Hepatocyte (in vitro differentiated cells): ENCODE data around the gene FIZ1. TPM values are rescaled to one million over a fixed set of nuclear protein-coding genes. Genes with fewer than 3 reads are reported as not detected.
A peak's percentile ranks its signal among the peaks of the same experiment; 100 is the strongest.

Experiments
- DNase-seq: peaks from one replicate; pipeline ENCODE4 v3.0.0-alpha.2; 2016; ENCODE audit warnings: low spot score
- H2AFZ ChIP-seq: fragments of 200-600 bp; sonication (generic); 2 replicates; pipeline ENCODE4 v1.6.0; 2016; ENCODE audit warnings: antibody characterized with exemption, mild to moderate bottlenecking
- H3K27ac ChIP-seq: fragments of 200-600 bp; sonication (generic); 2 replicates; pipeline ENCODE4 v1.5.1; 2016; ENCODE audit warnings: mild to moderate bottlenecking
- H3K27me3 ChIP-seq: fragments of 200-600 bp; sonication (generic); 2 replicates; pipeline ENCODE4 v1.6.1; 2016
- H3K36me3 ChIP-seq: fragments of 200-600 bp; sonication (generic); replicated peaks from 2 replicates; pipeline ENCODE4 v1.5.1; 2016; ENCODE audit warnings: low read depth; ENCODE audit not compliant: insufficient read depth
- H3K4me1 ChIP-seq: fragments of 200-600 bp; sonication (generic); 2 replicates; pipeline ENCODE4 v1.5.1; 2016; ENCODE audit warnings: mild to moderate bottlenecking, moderate library complexity; ENCODE audit not compliant: insufficient read depth
- H3K4me2 ChIP-seq: fragments of 200-600 bp; sonication (generic); 2 replicates; pipeline ENCODE4 v1.6.0; 2016
- H3K4me3 ChIP-seq: fragments of 200-600 bp; sonication (generic); 2 replicates; pipeline ENCODE4 v1.5.1; 2016; ENCODE audit warnings: mild to moderate bottlenecking
- H3K79me2 ChIP-seq: fragments of 200-600 bp; sonication (generic); 2 replicates; pipeline ENCODE4 v1.6.0; 2017; ENCODE audit warnings: mild to moderate bottlenecking
- H3K9me2 ChIP-seq: fragments of 200-600 bp; sonication (generic); replicated peaks from 2 replicates; pipeline ENCODE4 v1.6.0; 2017; ENCODE audit warnings: mild to moderate bottlenecking; ENCODE audit not compliant: insufficient read depth
- H3K9me3 ChIP-seq: fragments of 200-600 bp; sonication (generic); 2 replicates; pipeline ENCODE4 v1.5.1; 2016; ENCODE audit warnings: low read depth, mild to moderate bottlenecking
- H4K20me1 ChIP-seq: fragments of 200-600 bp; sonication (generic); 2 replicates; pipeline ENCODE4 v1.6.0; 2016; ENCODE audit warnings: mild to moderate bottlenecking; ENCODE audit not compliant: insufficient read depth, poor library complexity, severe bottlenecking
- EZH2 ChIP-seq: fragments of 200-600 bp; sonication (generic); IDR thresholded peaks from 2 replicates; pipeline ENCODE4 v1.6.1; 2016; ENCODE audit warnings: antibody characterized with exemption, mild to moderate bottlenecking, borderline replicate concordance
- EZH2phosphoT487 ChIP-seq: fragments of 200-600 bp; sonication (generic); IDR thresholded peaks from one replicate; pipeline ENCODE4 v1.6.1; 2018; ENCODE audit warnings: antibody characterized with exemption, mild to moderate bottlenecking, low read depth, moderate library complexity; ENCODE audit not compliant: unreplicated experiment, severe bottlenecking
- WGBS: methylation state at CpG from one replicate; pipeline ENCODE4 v1.1.6; 2016; ENCODE audit warnings: low lambda C conversion rate; ENCODE audit errors: missing lambda C conversion rate; 5-methylcytosine and 5-hydroxymethylcytosine counted together
- polyA plus RNA-seq: library from polyadenylated mRNA; unstranded; fragments of >200 nt; fragmentation: Nextera tagmentation; extraction: Ambion mirVana; gene quantifications from 2 replicates; pipeline ENCODE4 v1.2.1, GENCODE V29; 2016
- total RNA-seq: library from RNA; depleted of rRNA; stranded (reverse); fragments of >200 nt; gene quantifications from 2 replicates; pipeline ENCODE4 v1.2.3, GENCODE V29; 2014
- TF ChIP-seq, protein P1 (sequence below): fragments of 200-600 bp; sonication (generic); IDR thresholded peaks from 2 replicates; pipeline ENCODE4 v1.5.1; 2016; ENCODE audit warnings: antibody characterized with exemption, mild to moderate bottlenecking; ENCODE audit not compliant: poor library complexity

FIZ1 gene
- total and polyA plus RNA-seq, 2 experiments from 2014 or later = 3.8 to 16.4 TPM

DNA sequence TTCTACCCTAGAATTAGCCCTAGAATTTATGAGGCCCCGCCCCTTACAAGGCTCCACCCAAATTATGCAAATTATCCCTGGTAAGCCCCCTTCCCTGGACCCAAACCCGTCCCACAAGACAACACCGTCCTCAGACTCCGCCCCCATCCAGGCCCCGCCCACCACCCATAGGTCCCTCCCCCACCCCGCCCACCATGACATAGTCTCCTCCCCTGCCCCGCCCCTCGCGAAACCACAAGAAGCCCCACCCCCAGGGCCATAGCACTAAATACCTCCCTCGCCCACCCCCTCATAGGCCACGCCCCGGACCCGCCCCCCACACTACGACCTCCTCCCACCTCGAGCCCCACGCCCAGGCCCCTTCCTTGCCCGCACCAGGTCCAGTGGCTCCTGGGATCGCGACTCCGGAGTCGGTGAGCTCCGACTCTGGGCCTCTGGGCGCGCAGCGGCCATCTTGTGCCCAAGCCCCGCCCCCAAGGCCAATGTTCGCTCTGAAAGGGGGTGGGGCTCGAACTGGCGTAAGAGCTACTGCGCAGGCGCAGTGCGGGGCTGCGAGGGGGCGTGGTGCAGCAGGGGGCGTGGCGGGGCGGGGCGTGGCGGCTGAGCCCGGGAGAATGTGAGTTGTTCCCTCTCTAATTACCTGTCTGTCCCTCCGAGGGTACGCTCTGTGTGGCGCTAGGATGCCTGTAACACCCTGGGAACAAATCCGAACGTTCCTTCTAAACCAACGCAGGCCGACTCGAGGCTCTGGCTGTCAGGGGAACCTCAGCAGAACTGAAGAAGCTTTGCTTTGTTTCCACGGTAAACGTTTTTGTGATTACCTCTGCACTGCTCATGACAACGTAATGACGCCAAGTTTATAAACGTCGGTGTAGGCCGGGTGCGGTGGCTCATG is 25.0 kb upstream of the FIZ1 start, which contains the start of gene ZNF784:
Gene ZNF784 (minus strand): TSS at position 458 of the 895 bp plus-strand sequence. CDS start 5 bp downstream, at position 453.
- Histone ChIP-seq H3K9me2 (no peaks in the 10 kb centered on the region), H3K27ac (peak within 1 kb of the TSS; percentile 93), H3K9me3 (no peaks in the 10 kb centered on the region), H3K4me2 (peak within 1 kb of the TSS; percentile 79), H3K4me3 (peak within 1 kb of the TSS; percentile 32), H3K79me2 (peaks cover 14% of the 10 kb centered on the region), H3K36me3 (no peaks in the 10 kb centered on the region), H2AFZ (peak within 1 kb of the TSS; percentile 56), H3K27me3 (no peaks in the 10 kb centered on the region), H4K20me1 (peaks cover 5% of the 10 kb centered on the region), H3K4me1 (peaks cover 4% of the 10 kb centered on the region)
- 2% methylated on average over 40 of the region's 56 CpGs for WGBS
- peak; percentile 99 for DNase-seq
- TF ChIP-seq EZH2 (no peak), EZH2phosphoT487 (no peak)
- TF ChIP-seq, protein P1, sequence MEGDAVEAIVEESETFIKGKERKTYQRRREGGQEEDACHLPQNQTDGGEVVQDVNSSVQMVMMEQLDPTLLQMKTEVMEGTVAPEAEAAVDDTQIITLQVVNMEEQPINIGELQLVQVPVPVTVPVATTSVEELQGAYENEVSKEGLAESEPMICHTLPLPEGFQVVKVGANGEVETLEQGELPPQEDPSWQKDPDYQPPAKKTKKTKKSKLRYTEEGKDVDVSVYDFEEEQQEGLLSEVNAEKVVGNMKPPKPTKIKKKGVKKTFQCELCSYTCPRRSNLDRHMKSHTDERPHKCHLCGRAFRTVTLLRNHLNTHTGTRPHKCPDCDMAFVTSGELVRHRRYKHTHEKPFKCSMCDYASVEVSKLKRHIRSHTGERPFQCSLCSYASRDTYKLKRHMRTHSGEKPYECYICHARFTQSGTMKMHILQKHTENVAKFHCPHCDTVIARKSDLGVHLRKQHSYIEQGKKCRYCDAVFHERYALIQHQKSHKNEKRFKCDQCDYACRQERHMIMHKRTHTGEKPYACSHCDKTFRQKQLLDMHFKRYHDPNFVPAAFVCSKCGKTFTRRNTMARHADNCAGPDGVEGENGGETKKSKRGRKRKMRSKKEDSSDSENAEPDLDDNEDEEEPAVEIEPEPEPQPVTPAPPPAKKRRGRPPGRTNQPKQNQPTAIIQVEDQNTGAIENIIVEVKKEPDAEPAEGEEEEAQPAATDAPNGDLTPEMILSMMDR = no peak

DNA sequence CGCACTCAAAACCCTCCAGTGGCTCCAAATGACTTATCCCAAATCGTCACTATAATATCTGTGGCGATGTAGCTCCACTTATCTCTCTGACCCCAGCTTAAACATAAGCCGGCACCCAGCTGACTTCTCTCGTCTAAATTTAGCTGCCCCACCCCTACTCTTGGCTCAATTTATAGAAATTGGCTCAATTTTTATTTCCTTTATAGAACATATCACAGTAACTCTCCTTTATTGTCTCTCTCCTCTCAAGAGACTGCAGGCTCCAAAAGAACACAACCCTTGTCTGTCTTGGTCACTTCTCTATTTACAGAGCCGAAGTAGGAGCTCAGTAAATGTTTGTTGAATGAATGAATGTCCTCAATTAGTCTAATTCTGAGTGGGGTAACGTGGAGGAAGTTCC is 24.2 kb upstream of the FIZ1 start:
- Histone ChIP-seq H3K27ac (peak overlapping the region; percentile 33), H3K79me2 (peaks cover 14% of the 10 kb centered on the region), H2AFZ (no peak overlapping the region), H3K4me3 (peak overlapping the region; percentile 5), H3K27me3 (no peaks in the 10 kb centered on the region), H4K20me1 (peaks cover 5% of the 10 kb centered on the region), H3K4me1 (peaks cover 4% of the 10 kb centered on the region), H3K36me3 (no peaks in the 10 kb centered on the region), H3K9me2 (no peaks in the 10 kb centered on the region), H3K9me3 (no peaks in the 10 kb centered on the region), H3K4me2 (peak overlapping the region; percentile 62)
- TF ChIP-seq, protein P1 = no peak
- TF ChIP-seq EZH2 = no peak
- no peak for TF ChIP-seq EZH2phosphoT487
- WGBS = 85% methylated on average over 7 of the region's 7 CpGs
- DNase-seq = no peak

- Histone ChIP-seq H3K27ac (peak overlapping the region; percentile 33), H3K79me2 (peaks cover 14% of the 10 kb centered on the region)
- 97% methylated on average over 7 of the region's 7 CpGs for WGBS
These were observed 23.8 kb upstream of the FIZ1 start for GRCh38 chr19:55623130-55623529.

GRCh38 chr19:55622242-55622969 is 23.1 kb upstream of the FIZ1 start:
- Histone ChIP-seq H2AFZ (no peak overlapping the region), H3K27me3 (no peaks in the 10 kb centered on the region), H4K20me1 (peaks cover 5% of the 10 kb centered on the region), H3K4me3 (no peak overlapping the region), H3K27ac (no peak overlapping the region), H3K4me2 (no peak overlapping the region), H3K9me3 (no peaks in the 10 kb centered on the region), H3K9me2 (no peaks in the 10 kb centered on the region), H3K36me3 (no peaks in the 10 kb centered on the region), H3K79me2 (peaks cover 14% of the 10 kb centered on the region), H3K4me1 (peaks cover 4% of the 10 kb centered on the region)
- WGBS = 96% methylated on average over 37 of the region's 40 CpGs
- TF ChIP-seq, protein P1 = no peak
- TF ChIP-seq EZH2 (no peak), EZH2phosphoT487 (no peak)
- DNase-seq = no peak

More at GRCh38 chr19:55623130-55623529, 23.8 kb upstream of the FIZ1 start:
- Histone ChIP-seq H4K20me1 (peaks cover 5% of the 10 kb centered on the region), H3K4me1 (peaks cover 4% of the 10 kb centered on the region), H2AFZ (no peak overlapping the region), H3K36me3 (no peaks in the 10 kb centered on the region), H3K4me3 (no peak overlapping the region), H3K27me3 (no peaks in the 10 kb centered on the region), H3K9me3 (no peaks in the 10 kb centered on the region), H3K9me2 (no peaks in the 10 kb centered on the region), H3K4me2 (peak overlapping the region; percentile 62)
- no peak for DNase-seq
- no peak for TF ChIP-seq EZH2phosphoT487
